Measurements from ENCODE around the gene DIO3.

Gene DIO3

DNA sequence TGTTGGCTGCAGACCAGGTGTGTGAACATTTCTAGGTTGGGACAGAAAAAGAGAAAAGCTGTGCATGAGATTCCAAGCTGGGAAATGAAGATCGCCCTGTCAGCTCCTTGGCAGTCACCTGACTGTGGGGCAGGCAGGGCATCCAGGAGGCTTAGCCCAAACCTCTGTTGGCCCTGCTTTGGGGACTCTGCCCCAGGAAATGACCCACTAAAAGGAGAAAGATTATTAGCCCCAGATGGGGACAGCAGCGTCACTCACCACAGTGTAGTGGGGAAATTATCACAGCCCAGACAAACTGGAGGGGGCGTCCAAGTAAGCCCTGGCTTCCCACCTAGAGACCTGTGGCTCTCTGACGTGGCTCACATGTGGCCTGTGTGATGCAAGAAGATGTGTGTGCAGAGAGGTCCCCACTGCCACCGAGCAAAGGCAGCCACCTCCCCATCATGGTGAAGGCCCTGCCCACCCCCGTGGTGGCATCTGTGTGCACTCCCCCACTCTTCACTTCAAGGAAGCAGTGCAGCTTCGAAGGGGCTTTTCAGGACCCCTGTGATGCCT, 39.1 kb downstream of the DIO3 start:
- no peak for DNase-seq

DNA sequence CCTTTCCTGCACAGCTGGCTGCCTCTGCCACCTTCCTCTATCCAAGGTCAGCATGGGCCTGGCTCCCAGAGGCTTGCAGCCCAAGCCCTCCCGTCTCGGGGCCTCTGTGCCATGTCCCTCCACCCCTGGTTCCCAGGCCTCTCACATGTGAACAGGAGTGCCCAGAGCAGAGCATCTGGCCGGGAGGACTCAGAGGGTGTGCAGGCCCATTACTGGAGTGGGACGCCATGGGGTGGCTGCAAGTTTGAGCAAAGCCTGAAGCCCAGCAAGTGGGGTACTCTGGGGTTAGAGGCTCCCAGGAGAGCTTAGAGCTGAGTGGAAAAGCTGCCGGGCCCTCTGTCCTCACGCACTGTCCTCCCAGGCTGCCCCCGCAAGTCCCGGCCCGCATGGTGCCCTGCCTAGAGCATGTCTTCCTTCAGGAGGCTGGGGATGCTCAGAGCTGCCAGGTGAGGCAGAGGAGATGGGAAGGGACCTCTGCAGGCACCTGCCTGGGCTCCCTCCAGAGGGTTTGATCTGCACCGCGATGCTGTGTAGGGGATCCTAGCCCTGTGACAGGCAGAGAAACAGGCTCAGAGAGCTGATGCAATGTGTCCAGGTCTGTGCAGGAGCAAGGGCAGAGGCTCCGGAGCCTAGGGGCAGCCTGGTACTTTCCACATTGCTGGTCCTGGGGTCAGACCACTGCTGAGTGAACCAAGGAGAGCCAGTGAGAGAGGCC, 39.8 kb downstream of the DIO3 start:
- no peak for DNase-seq

DNA sequence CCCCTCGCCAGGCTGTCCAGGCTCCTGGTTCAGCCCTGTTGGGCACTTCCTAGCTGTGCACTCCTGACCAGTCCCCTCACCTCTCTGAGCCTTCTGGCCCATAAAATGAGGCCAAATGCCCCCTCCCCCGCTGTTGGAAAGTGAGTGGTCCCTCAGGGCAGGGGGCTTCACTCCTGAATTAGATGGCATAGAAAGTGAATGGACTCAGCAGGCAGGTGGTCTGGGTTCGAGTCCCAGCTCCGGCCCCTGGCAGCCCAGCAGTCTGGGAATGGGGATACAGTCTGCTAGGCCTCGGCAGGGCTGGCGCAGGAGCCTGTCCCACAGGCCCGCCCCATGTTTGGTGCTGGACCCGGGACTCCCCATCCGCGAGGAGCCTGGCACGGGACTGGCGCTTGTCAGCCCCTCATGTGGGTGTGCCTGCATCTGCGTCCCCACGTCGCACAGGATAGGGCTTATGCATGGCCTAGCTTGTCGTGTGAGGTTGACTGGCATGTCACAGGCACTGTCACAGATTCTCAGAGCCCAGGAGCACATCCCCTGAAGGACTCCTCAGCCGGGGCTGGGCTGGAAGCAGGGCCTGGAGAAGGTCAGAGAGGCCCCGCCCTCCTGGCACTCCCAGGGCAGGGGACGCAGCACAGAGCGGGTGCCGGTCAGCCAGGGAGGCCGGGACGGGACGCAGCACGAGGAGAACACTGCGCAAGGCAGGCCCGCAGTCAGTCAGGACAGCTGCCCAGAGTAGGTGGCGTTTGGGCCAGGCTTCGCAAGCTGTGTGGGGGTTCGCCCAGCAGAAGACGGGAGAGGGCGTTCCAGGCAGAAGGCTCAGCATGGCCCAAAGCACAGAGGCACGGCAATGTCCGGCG, 40.5 kb downstream of the DIO3 start:
- DNase-seq = no peak

DNA sequence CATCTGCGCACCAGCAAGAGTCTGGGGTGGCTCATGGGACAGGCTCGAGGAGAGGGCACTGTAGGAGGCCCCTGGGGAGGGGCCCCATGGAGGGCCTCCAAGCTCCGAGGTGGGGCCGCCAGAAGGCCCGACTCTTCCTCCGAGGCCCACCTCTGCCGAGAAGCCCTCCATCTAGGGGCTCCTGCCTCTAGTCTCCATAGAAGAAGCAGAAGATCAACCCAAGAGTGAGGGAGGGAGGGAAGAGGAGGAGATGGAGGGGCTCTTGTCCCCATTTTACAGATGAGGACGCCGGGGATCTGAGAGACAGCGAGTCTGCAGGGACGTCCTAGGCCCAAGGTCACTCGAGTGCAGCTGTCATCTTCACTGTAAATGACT, 41.2 kb downstream of the DIO3 start:
- no peak for DNase-seq

DNA sequence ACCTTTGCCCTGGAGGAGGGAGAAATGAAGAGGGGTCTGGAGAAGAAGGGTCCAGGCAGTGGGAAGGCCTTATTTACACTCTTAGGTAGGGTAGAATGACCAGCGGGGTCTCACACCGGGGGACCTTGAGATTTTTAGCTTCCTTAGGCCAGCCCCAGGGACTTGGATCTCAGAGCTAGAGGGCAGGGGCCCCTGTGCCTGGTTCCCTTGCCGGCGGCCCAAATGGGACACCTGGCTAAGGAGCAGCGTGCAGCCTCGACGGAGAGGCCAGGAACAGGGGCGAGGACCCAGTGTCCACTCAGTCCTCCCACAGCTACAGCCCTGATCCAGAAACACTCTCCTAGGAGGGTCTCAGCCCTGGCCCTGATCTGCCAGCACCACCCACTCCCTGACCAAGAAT, 41.8 kb downstream of the DIO3 start:
- no peak for DNase-seq

DNA sequence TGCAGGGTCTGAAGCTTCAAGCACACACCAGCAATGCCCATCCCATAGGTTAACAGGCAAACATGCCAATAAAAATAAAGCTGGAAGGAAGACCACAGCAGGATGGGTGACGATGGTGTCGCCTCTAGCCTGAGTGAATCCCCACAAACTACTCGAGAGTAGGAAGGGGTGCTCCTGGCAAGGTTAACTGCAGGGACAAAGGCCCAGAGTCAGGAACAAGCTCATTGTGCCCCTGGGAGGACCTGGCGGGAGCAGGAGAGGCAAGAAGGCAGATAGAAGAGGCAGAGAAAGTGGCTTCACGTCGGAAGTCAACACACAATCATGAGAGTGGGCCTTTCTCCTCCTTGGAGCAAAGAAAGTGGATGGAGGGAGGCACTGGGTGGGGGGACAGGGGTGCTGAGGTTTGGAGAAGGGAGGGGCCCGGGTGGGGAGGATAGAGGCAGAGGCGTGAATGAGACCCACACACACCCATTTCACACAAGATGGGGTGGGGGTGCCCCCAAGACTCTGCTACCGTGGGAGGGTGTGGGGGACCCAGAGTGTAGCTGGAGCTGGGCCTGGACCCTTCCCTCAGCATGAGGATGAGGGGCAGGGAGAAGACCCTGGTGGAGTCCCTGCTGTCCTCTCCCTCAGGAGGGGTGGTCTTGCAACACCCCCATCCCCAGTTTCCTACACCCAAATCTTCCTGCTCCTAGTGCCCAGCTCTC, 43.1 kb downstream of the DIO3 start:
- no peak for DNase-seq

DNA sequence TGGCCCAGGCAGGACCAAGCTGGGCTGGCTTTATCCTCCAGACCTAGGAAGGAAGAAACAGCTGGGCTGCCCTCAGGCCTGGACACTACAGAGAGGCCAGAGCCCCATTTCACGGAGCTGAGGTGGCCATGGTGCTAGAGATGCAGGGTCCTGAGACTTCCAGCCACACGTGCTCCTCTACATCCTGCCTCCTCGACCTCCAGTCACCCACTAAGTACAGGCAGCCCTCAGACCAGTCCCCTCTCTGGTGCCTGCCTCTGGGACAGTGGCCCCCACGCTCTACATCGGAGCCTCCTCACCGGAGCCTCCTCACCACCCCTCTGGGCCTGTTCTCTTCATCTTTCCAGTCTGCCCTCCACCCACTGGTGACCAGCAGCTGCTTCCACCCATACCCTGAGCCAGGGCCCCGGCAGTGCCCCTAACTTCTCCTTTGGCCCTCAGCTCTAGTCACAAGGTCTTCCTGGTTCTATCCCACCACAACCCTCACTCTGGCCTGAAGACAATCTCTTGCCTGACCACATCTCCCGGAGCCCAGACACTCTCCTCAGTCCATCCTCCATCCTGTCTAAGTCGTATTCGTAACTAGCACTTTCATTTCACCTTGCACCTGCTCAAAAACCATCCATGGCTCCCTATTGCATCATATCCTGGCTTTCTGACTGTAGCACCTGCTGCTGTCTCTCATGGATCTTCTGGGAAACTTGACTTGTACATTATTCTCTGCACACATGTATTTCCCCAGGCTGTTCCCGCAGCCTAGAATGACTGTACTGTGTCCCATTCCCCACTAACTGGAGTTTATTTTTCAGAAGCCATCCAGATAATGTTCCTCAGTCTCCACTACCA, 43.9 kb downstream of the DIO3 start:
- no peak for DNase-seq

DNA sequence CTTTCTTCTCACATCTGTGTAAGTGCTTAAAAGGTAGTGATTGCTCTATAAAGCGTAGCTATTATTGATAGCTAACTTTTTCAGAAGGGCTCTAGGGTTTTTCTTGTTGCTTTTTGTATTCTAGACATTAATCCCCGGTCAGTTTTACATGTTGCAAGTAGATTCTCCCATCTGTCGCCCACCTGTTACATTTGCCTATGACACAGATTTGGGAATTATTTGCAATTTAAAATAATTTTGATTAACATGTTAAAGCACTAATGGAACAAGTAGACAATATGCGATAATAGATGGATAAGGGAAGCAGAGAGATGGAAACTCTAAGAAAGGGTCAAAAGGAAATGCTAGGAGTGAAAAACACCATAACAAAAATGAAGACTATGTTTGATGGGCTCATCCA, 44.5 kb downstream of the DIO3 start:
- no peak for DNase-seq
